CD8-positive, alpha-beta memory T cell (primary cell): ENCODE data around the gene WDR89. TPM values are rescaled to one million over a fixed set of nuclear protein-coding genes. Genes with fewer than 3 reads are reported as not detected.
A peak's percentile ranks its signal among the peaks of the same experiment; 100 is the strongest.
"Not testable (repeated sequence)": the region's sequence is repeated elsewhere in the genome, so short reads cannot be mapped to it uniquely, and the experiment has no call there.

Experiments used
- CTCF ChIA-PET: fragments of 350-600 bp; sonication (Branson Sonifier 250); formaldehyde crosslinking; loops from one replicate; lab custom pipeline; 2021; ENCODE audit warnings: antibody characterized with exemption; lab: Charles Lee
- POLR2A ChIA-PET: fragments of 350-600 bp; sonication (Branson Sonifier 250); formaldehyde crosslinking; loops from one replicate; lab custom pipeline; 2021; ENCODE audit warnings: antibody characterized with exemption; lab: Charles Lee
- DNase-seq, 5 donors: peaks; one replicate each; pipeline versions ENCODE4 v3.0.0 to v3.0.0-alpha.2; 2020 to 2022; ENCODE audit warnings: mixed read lengths in 1 of 5
- H3K27ac ChIP-seq: one replicate; pipeline ENCODE4 v1.7.0; 2013; ENCODE audit warnings: low read depth, mild to moderate bottlenecking, low read length, moderate library complexity
- H3K27me3 ChIP-seq: 2 replicates; pipeline ENCODE4 v1.7.0; 2013; ENCODE audit warnings: low read length, mild to moderate bottlenecking; ENCODE audit not compliant: insufficient read depth, poor library complexity, severe bottlenecking
- H3K36me3 ChIP-seq: 2 replicates; pipeline ENCODE4 v1.7.0; 2013; ENCODE audit warnings: mild to moderate bottlenecking, low read length, moderate library complexity; ENCODE audit not compliant: insufficient read depth
- H3K4me1 ChIP-seq: 2 replicates; pipeline ENCODE4 v1.7.0; 2013; ENCODE audit warnings: mild to moderate bottlenecking, low read length, moderate library complexity; ENCODE audit not compliant: insufficient read depth
- H3K4me3 ChIP-seq: 2 replicates; pipeline ENCODE4 v1.7.0; 2013; ENCODE audit warnings: mild to moderate bottlenecking, low read length
- H3K9me3 ChIP-seq: 2 replicates; pipeline ENCODE4 v1.7.0; 2013; ENCODE audit warnings: mild to moderate bottlenecking, low read length
- H3K27ac Mint-ChIP-seq, 8 donors: one replicate each; pipeline ENCODE4 v1.8.0; 2020 to 2021; ENCODE audit warnings: mixed read lengths in 8 of 8, mild to moderate bottlenecking in 6 of 8, inconsistent platforms in 3 of 8, moderate library complexity in 3 of 8
- H3K27me3 Mint-ChIP-seq, 2 donors: one replicate each; pipeline ENCODE4 v1.8.0; 2020 to 2021; ENCODE audit warnings: mixed read lengths in 2 of 2, mild to moderate bottlenecking in 1 of 2, moderate library complexity in 1 of 2
- H3K36me3 Mint-ChIP-seq, 3 donors: one replicate each; pipeline ENCODE4 v1.8.0; 2020 to 2021; ENCODE audit warnings: mixed read lengths in 3 of 3, inconsistent platforms in 1 of 3, mild to moderate bottlenecking in 1 of 3
- H3K4me1 Mint-ChIP-seq, 3 donors: one replicate each; pipeline ENCODE4 v1.8.0; 2020 to 2021; ENCODE audit warnings: mixed read lengths in 3 of 3, inconsistent platforms in 1 of 3, mild to moderate bottlenecking in 1 of 3
- H3K4me3 Mint-ChIP-seq, 7 donors: one replicate each; pipeline ENCODE4 v1.8.0; 2020 to 2021; ENCODE audit warnings: mixed read lengths in 7 of 7, mild to moderate bottlenecking in 6 of 7, moderate library complexity in 4 of 7, inconsistent platforms in 2 of 7
- H3K9me3 Mint-ChIP-seq, 5 donors: one replicate each; pipeline ENCODE4 v1.8.0; 2020 to 2022; ENCODE audit warnings: mixed read lengths in 5 of 5, mild to moderate bottlenecking in 3 of 5, moderate library complexity in 2 of 5, inconsistent platforms in 1 of 5
- polyA plus RNA-seq: library from polyadenylated mRNA; unstranded; fragments of 300-500 nt; fragmentation: Illumina TruSeq; gene quantifications from one replicate; pipeline ENCODE4 v1.2.3, GENCODE V29; 2021
- total RNA-seq, 2 experiments: library from RNA; stranded (reverse); gene quantifications; one replicate each; pipeline ENCODE4 v1.2.3, GENCODE V29; 2021

The WDR89 gene
- total and polyA plus RNA-seq, 3 experiments from 2014 or later, result 18.3 to 30.6 (median 28.9) TPM

DNA sequence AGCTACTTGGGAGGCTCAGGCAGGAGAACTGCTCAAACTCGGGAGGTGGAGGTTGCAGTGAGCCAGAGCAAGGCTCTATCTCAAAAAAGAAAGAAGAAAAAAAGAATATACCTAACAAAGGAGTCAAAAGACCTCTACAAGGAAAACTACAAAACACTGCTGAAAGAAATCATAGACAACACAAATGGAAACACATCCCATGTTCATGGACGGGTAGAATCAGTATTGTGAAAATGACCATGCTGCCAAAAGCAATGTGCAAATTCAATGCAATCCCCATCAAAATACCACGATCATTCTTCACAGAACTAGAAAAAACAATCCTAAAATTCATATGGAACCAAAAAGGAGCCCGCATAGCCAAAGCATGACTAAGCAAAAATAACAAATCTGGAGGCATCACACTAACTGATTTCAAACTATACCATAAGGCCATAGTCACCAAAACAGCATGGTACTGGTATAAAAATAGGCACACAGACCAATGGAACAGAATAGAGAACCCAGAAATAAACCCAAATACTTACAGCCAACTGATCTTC, 5.5 kb downstream of the WDR89 start:
- H3K27me3 Mint-ChIP-seq, H3K36me3 ChIP-seq, H3K27ac ChIP-seq, H3K9me3 ChIP-seq, H3K4me3 ChIP-seq, H3K4me1 ChIP-seq, DNase-seq, CTCF ChIA-PET, POLR2A ChIA-PET, H3K27me3 ChIP-seq: not testable (repeated sequence)
- Mint-ChIP-seq H3K4me1 (peaks cover 56 to 75% (median 67%) of the 10 kb centered on the region in 3 donors), H3K36me3 (peaks cover 19 to 36% (median 24%) of the 10 kb centered on the region in 3 donors), H3K27ac (peak overlapping the region in 3 of 8 donors; percentile 16 to 21 (median 17)), H3K9me3 (peaks cover 0 to 14% (median 10%) of the 10 kb centered on the region in 5 donors), H3K4me3 (peak overlapping the region in 1 of 7 donors; percentile 9)

DNA sequence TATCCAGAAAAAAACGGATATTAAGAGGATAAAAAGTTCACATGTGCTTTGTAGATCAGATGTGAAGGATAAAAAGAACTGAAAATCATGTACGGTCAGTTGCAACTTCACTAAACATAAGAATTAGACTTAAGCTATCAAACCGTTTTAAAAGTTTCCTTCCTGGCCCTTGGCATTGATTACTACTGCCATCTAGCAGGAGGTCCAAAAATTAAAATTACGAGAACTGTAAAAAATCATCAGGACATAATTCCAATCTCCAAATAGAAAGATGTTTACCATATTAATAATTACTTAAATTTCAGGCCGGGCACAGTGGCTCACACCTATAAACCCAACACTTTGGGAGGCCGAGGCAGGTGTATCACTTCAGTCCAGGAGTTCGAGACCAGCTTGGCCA, 7.9 kb downstream of the WDR89 start:
- no peak for DNase-seq
- no peaks in the 10 kb centered on the region for H3K4me1 ChIP-seq
- H3K9me3 Mint-ChIP-seq, result peaks cover 0 to 14% (median 10%) of the 10 kb centered on the region in 5 donors
- peak overlapping the region in 1 of 8 donors; percentile 23 for H3K27ac Mint-ChIP-seq
- peaks cover 47 to 61% (median 60%) of the 10 kb centered on the region in 3 donors for H3K4me1 Mint-ChIP-seq
- H3K36me3 ChIP-seq, result no peaks in the 10 kb centered on the region
- ChIA-PET POLR2A (interaction anchor here (0.9 to 1.1 kb wide), 2 partner anchors 8 to 93 kb away, joined by 3 read pairs; partner anchors contain the start of gene WDR89), CTCF (interaction anchor here (1.2 to 5.6 kb wide), 7 partner anchors 9 to 245 kb away, joined by 3 to 38 read pairs (median 4); partner anchors contain the start of gene SGPP1)
- H3K4me3 Mint-ChIP-seq, result no peak overlapping the region
- no peaks in the 10 kb centered on the region for H3K9me3 ChIP-seq
- H3K4me3 ChIP-seq, result no peak overlapping the region
- no peaks in the 10 kb centered on the region for H3K27me3 Mint-ChIP-seq
- H3K27me3 ChIP-seq, result no peaks in the 10 kb centered on the region
- H3K27ac ChIP-seq, result no peak overlapping the region
- peaks cover 20 to 34% (median 24%) of the 10 kb centered on the region in 3 donors for H3K36me3 Mint-ChIP-seq

DNA sequence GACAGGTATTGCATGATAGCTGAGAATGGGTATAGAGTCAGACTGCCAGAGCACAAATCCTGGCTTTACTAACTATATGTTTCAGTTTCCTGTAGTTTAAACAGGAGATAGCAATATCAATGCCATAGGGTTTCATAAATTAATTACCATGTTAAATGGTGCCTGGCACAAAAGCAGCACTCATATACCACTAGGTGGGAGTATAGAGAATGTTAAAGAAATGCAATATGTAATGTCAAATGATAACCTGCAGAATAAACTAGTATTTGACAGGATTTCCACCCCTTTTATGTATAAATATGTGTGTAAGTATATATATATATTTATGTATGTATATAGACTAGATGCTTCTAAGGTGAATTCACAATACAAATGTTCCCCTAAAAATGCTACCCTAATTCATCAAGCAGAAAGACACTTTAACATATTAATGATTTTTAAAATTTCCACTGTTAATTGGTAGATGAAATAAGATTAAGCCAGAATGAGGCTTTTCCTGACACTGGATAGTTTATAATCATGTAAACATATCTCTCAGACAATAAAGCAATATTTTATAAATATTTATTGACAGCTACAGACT, 8.6 kb downstream of the WDR89 start:
- POLR2A ChIA-PET, result no interaction called here
- DNase-seq, result peak in 2 of 5 donors; percentile 43 to 48

DNA sequence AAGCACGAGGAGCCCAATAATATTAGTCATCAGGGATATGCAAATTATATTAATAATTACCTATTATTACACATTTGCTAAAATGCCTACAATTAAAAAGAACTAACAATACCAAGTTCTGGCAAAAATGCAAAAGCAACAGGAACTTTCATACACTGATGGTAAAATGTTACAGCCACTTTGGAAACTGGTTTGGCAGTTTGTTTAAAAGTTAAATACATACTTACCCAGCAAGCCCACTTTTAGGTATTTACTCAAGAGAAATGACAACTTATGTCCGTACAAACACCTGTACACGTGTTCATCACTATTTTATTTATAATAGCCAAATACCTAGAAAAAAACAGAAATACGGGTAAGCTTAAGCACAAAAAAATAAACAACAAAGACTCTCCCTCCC, 17.0 kb downstream of the WDR89 start:
- CTCF ChIA-PET, result no interaction called here

More for the DNA sequence above, 8.6 kb downstream of the WDR89 start:
- no peaks in the 10 kb centered on the region for H3K27me3 Mint-ChIP-seq
- Histone ChIP-seq H3K36me3 (no peaks in the 10 kb centered on the region), H3K27ac (no peak overlapping the region), H3K9me3 (no peaks in the 10 kb centered on the region), H3K4me3 (no peak overlapping the region), H3K27me3 (no peaks in the 10 kb centered on the region), H3K4me1 (no peaks in the 10 kb centered on the region)
- peaks cover 42 to 55% (median 54%) of the 10 kb centered on the region in 3 donors for H3K4me1 Mint-ChIP-seq
- H3K4me3 Mint-ChIP-seq, result no peak overlapping the region
- H3K9me3 Mint-ChIP-seq, result peaks cover 0 to 14% (median 10%) of the 10 kb centered on the region in 5 donors
- H3K27ac Mint-ChIP-seq, result peak overlapping the region in 1 of 8 donors; percentile 33
- peaks cover 19 to 32% (median 24%) of the 10 kb centered on the region in 3 donors for H3K36me3 Mint-ChIP-seq
- CTCF ChIA-PET, result interaction anchor here (0.7 to 5.6 kb wide), 8 partner anchors 10 to 139 kb away, joined by 3 to 38 read pairs (median 4); partner anchors contain the start of gene SGPP1

DNA sequence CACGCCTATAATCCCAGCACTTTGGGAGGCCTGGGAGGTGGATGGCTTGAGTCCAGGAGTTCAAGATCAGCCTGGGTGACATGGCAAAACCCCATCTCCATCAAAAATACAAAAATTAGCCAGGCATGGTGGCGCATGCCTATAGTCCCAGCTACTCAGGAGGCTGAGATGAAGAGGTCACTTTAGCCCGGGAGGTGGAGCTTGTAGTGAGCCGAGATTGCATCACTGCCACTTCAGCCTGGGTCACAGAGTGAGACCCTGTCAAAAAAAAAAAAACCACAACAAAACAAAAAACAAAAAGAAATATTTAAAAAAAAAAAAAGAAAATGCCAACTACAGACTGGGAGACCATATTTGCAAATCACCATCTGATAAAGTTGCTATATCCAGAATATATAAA, 17.5 kb downstream of the WDR89 start:
- no peak overlapping the region for H3K27ac Mint-ChIP-seq
- H3K4me1 ChIP-seq, result peaks cover 3% of the 10 kb centered on the region
- H3K36me3 Mint-ChIP-seq, result peaks cover 0 to 40% (median 8%) of the 10 kb centered on the region in 3 donors
- ChIA-PET CTCF (no interaction called here), POLR2A (no interaction called here)
- no peaks in the 10 kb centered on the region for H3K36me3 ChIP-seq
- no peaks in the 10 kb centered on the region for H3K9me3 ChIP-seq
- no peaks in the 10 kb centered on the region for H3K27me3 ChIP-seq
- H3K4me1 Mint-ChIP-seq, result peaks cover 25 to 52% (median 49%) of the 10 kb centered on the region in 3 donors
- H3K27ac ChIP-seq, result no peak overlapping the region
- H3K4me3 ChIP-seq, result no peak overlapping the region
- H3K4me3 Mint-ChIP-seq, result no peak overlapping the region
- no peaks in the 10 kb centered on the region for H3K9me3 Mint-ChIP-seq
- no peak for DNase-seq
- no peaks in the 10 kb centered on the region for H3K27me3 Mint-ChIP-seq

More for the DNA sequence above, 17.0 kb downstream of the WDR89 start:
- Mint-ChIP-seq H3K36me3 (peaks cover 0 to 40% (median 8%) of the 10 kb centered on the region in 3 donors), H3K4me3 (no peak overlapping the region), H3K4me1 (peaks cover 25 to 54% (median 49%) of the 10 kb centered on the region in 3 donors), H3K27me3 (no peaks in the 10 kb centered on the region), H3K9me3 (no peaks in the 10 kb centered on the region), H3K27ac (no peak overlapping the region)
- Histone ChIP-seq H3K36me3 (no peaks in the 10 kb centered on the region), H3K27ac (no peak overlapping the region), H3K9me3 (no peaks in the 10 kb centered on the region), H3K4me1 (peaks cover 3% of the 10 kb centered on the region), H3K4me3 (no peak overlapping the region), H3K27me3 (no peaks in the 10 kb centered on the region)
- POLR2A ChIA-PET, result no interaction called here
- DNase-seq, result no peak

DNA sequence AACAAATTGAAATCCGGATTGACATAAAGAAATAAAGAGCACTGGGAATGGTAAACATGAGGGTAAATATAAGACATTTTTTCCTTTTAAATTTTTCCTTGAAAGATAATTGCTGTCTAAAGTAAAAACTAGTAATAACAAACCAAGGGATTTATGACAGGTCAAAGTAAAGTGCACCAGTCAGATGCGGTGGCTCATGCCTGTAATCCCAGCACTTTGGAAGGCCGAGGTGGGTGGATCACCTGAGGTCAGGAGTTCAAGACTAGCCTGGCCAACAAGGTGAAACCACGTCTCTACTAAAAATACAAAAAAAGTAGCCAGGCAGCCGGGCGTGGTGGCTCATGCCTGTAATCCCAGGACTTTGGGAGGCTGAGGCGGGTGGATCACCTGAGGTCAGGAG, 19.7 kb downstream of the WDR89 start:
- H3K27me3 Mint-ChIP-seq, H3K4me1 ChIP-seq, H3K9me3 Mint-ChIP-seq, H3K27me3 ChIP-seq, H3K4me3 ChIP-seq, H3K9me3 ChIP-seq, POLR2A ChIA-PET, DNase-seq, H3K27ac ChIP-seq, H3K36me3 ChIP-seq: not testable (repeated sequence)
- CTCF ChIA-PET, result interaction anchor here (1.2 kb wide), 1 partner anchor 11 kb away, joined by 3 read pairs; no protein-coding TSS in a partner anchor
- peaks cover 0 to 49% (median 8%) of the 10 kb centered on the region in 3 donors for H3K36me3 Mint-ChIP-seq
- peaks cover 30 to 57% (median 56%) of the 10 kb centered on the region in 3 donors for H3K4me1 Mint-ChIP-seq
- peak overlapping the region in 3 of 8 donors; percentile 29 to 85 (median 31) for H3K27ac Mint-ChIP-seq
- peak overlapping the region in 1 of 7 donors; percentile 29 for H3K4me3 Mint-ChIP-seq

DNA sequence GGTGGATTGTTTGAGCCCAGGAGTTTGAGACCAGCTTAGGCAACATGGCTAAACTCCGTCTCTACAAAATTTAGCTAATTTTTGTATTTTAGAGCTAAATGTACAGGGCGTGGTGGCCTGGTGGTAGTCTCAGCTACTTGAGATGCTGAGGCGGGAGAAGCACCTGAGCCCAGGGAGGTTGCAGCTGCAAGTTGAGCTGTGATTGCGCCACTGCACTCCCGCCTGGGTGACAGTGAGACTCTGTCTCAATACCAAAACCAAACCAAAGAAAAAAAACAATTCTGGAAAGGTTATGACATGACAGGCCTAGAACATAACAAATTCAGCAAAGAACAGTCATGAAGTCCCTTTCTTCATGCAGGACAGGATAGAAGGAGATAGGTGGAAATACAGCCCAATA, 25.7 kb downstream of the WDR89 start:
- ChIA-PET POLR2A (no interaction called here), CTCF (interaction anchor here (0.7 to 1.2 kb wide), 2 partner anchors 48 to 109 kb away, joined by 3 to 4 read pairs; no protein-coding TSS in a partner anchor)
- Histone ChIP-seq H3K27me3 (no peaks in the 10 kb centered on the region), H3K27ac (no peak overlapping the region), H3K9me3 (no peaks in the 10 kb centered on the region), H3K4me1 (peaks cover 3% of the 10 kb centered on the region), H3K36me3 (peaks cover 9% of the 10 kb centered on the region), H3K4me3 (no peak overlapping the region)
- H3K36me3 Mint-ChIP-seq, result peaks cover 0 to 60% (median 8%) of the 10 kb centered on the region in 3 donors
- H3K27ac Mint-ChIP-seq, result peak overlapping the region in 1 of 8 donors; percentile 2
- peaks cover 37 to 65% (median 51%) of the 10 kb centered on the region in 3 donors for H3K4me1 Mint-ChIP-seq
- no peaks in the 10 kb centered on the region for H3K9me3 Mint-ChIP-seq
- no peaks in the 10 kb centered on the region for H3K27me3 Mint-ChIP-seq
- no peak for DNase-seq
- no peak overlapping the region for H3K4me3 Mint-ChIP-seq
